Measurements from ENCODE around the gene UBE2E3.
A peak's percentile ranks its signal among the peaks of the same experiment; 100 is the strongest.
"Not testable (repeated sequence)": the region's sequence is repeated elsewhere in the genome, so short reads cannot be mapped to it uniquely, and the experiment has no call there.

The UBE2E3 gene

DNA sequence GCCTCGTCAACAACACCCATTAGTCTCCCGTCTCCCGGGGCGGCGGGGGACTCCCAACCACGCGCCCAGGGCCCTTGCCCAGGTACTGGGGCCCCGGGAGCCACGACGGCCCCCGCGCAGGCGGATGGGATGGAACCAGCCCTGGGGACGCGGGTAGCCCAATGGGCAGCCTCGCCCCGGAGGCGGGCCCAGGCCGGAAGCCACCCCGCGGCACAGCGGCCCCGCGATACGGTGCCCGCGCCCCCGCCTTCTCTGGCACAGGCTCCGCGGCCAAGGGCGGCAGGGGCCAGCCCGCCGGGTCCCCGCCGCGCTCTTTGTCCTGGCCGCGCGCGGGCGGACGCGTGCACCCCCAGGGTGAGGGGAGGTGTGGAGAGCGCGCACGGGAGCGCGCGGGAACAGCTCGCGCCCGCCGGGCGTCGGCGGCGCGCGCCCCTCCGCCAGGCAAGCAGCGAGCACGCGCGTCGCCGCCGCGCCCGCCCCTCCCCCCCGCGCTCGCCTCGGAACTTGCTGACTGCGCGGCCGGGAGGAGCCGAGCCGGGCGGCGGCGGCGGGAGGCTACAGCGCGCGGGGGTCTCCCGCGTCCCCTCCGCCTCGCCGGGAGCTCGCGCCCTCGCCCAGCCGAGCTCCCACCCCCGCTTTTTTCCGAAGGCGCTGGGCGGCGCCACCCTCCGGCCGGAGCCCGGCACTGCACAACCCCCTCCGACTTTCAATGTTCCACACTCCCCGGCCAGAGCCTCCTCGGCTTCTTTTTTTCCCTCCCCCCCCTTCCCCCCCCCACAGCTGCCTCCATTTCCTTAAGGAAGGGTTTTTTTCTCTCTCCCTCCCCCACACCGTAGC, at the start of gene UBE2E3:
Gene UBE2E3, plus strand, starts transcription at position 500 of the 837 bp plus-strand sequence. CDS start 1,438 bp downstream, outside the sequence.
- DNase-seq (ENCODE audit: low read depth): peak; percentile 48

DNA sequence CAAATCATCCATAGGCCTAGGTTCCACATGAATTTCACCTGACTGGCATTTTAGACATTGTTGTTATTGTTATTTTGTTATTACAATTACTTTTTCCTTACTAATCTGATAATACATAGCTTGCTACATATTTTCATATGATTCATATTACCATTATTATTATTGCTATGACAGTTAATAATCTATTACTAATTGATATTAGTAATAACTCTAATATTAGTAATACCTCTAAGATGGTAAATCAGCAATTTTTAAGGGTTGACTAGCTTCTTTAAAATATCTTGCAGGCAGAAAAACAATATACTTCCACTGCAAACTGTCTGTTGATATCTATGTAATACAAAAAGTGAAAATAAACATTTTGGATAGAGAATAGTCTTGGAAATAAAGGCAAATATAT, 48.6 kb upstream of the UBE2E3 start:
- DNase-seq (ENCODE audit: low read depth): no peak

DNA sequence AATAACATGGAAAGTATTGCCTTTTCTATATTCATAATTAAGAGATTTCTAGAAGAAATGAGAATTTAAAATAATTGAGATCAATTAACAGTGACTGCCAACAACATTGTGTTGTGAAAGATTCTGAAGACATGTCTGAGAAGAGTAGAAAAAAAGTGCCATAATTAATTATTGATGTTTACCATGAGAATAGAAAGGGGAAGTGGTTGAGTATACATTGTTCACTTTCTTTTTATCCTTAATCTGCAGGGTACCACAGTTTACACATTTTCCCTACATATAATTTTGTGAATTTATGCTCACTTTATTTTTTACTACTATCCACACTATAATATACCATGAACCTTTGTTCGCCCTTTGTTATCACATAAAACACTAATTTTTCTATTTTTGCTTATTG, 47.1 kb upstream of the UBE2E3 start:
- DNase-seq (ENCODE audit: low read depth): no peak

DNA sequence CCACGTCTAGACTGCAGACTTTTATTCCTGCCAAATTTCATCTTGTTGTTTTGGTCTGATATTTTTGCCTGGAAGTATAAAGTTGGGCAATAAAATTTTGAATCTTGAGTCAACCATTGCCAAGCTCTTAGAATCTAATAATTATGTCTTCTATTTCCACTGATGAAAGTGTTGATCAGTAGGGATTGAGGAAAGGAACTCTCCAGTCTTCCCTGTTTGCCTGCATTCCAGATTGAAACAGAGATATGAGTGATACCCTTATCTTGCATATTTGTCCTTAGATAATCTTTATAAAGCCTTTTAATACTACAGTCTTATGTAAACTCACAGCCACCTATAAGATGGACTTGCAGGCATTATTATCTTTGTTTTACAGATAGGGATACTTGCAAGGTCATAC, 45.5 kb upstream of the UBE2E3 start:
- DNase-seq (ENCODE audit: low read depth): no peak

DNA sequence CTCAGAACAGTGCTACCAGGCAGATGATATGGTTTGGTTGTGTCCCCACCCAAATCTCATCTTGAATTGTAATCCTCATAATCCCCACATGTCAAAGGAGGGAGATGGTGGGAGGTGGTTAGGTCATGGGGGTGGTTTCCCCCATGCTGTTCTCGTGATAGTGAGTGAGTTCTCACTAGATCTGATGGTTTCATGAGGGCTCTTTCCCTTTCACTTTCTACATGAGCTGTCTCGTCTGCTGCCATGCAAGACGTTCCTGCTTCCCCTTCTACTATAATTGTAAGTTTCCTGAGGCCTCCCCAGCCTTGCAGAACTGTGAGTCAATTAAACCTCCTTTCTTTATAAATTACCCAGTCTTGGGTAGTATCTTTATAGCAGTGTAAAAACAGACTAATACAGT, 42.9 kb upstream of the UBE2E3 start:
- not testable (repeated sequence) for DNase-seq (ENCODE audit: low read depth)

DNA sequence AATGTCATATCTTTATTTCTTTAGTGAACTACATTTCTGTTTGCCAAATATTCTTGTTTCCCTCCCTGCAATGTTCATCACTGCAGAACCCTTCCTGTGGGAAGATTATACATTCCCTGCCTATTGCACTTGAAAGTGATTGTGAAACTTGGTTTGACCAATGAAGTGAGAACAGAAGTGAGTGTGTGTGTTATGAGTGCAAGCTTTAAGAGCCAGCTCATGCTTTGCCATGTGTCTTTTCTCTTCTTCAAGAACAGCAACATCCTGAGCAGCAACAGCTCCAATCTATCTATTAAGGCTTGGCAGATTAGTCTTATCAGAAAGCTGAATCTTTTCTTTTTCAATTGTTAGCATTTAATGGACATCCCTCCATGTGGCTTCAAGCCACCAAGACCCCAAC, 42.0 kb upstream of the UBE2E3 start:
- no peak for DNase-seq (ENCODE audit: low read depth)

DNA sequence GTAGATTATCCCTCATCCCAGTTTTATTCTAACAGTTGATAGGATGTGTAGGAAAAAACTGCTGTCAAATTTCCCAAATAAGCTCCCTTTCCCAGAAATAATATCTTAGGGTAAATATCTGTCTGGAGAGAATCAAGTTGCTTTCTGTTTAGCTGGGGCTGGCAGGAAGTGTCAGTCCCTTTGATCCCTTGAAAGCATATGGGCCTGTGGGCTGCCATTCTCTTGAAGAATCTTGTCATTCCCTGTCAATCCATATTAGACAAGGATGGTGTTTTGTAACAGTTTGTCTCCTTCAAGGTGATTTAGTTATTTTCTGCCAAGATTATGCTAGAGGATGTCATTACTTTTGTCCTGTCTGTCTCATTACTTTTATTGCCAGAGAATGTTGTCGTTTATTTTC, 37.1 kb upstream of the UBE2E3 start:
- DNase-seq (ENCODE audit: low read depth): no peak

DNA sequence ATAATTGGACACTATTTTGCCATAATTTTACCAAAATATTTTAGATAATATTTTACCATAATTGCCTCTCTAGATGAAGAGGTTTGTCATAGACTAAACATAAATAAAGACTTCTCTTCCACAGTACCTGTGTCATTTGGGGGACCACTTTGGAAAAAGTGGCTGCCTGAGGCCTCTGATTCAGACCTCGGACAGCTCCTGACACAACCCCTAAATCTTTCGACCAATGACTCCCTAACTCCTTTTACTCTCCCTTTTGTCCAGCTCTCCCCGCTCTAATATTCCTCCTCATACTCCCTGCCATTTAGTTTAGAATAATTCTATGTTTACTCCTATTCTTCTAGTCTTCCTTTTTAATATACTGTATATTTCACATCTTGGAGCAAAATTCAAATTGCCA, 36.0 kb upstream of the UBE2E3 start:
- DNase-seq (ENCODE audit: low read depth): no peak

DNA sequence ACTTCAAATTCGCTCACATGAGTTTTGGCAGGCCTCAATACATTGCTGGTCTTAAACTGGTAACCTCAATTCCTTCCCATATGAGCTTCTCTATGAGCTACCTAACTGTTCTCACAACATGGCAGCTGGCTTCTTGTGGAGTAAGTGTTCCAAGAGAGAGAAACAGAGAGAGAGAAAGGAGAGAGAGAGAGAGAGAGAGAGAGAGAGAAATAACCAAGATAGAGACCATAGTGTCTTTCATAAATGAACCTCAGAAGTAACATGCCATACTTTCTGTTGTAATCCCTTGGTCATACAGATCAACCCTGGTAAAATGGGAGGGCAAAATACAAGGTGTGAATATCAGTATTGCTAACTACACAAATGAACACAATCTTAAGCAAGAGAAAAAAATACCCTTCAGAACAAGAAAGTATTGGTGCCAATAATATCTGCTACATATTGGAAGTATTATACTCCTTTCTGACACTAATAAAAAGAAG, 33.2 kb upstream of the UBE2E3 start:
- DNase-seq (ENCODE audit: low read depth): no peak

DNA sequence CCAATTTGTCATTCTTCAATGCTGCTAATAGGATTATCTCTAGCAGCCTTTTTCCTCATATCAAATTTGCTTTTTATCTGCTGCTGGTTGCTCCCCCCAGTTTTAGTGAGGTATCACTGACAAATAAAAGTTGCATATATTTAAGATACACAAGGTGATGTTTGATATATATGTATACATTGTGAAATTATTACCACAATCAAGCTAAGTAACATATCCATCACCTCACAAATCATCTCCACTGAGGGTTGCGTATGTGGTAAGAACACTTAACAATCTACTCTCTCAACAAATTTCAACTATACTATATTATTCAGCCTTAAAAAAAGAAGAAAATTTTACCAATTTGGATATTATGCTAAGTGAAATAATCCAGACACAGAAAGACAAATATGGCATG, 30.5 kb upstream of the UBE2E3 start:
- no peak for DNase-seq (ENCODE audit: low read depth)

DNA sequence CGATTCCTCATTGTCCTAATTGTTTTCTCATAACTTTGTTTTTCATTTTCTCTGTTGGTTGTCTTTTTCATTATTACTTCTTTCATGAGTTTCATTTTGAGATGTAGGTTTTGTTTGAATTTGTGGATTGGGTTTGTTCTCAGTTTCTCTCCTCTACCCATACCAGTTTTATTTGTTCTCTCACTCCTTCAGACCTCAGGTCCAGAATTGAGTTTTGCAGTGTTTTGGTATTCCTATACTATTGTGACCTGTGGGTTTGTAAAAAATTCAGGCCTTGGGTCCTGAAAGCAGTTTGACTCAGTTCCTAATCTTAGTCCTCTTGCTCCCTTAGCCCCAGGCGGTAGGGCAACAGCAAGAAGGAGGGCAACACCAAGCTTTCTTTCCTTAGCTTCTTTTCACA, 28.3 kb upstream of the UBE2E3 start:
- DNase-seq (ENCODE audit: low read depth): no peak

DNA sequence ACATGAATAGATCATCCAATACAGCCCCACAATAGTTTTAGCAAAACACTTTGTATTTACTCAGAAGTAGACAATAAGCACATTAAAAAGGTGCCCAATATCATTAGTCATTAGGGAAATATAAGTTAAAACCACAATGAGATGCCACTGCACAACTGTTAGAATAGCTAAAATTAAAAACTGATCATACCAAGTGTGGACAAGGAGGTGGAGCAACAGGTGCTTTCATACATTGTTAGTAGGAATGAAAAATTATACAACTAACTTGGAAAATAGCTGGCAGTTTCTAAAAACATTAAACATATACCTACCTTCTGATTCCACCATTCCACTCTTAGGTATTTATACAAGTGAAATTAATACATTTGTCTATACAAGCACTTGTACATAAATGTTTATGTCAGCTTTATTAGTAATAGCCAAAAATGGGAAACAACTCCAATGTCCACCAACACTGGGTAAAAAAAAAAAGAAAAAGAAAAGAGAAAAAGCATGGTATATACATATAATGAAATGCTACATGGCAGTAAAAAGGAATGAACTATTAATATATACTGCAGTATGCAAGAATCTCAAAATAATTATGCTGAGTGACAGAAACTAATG, 27.6 kb upstream of the UBE2E3 start:
- DNase-seq (ENCODE audit: low read depth): no peak

DNA sequence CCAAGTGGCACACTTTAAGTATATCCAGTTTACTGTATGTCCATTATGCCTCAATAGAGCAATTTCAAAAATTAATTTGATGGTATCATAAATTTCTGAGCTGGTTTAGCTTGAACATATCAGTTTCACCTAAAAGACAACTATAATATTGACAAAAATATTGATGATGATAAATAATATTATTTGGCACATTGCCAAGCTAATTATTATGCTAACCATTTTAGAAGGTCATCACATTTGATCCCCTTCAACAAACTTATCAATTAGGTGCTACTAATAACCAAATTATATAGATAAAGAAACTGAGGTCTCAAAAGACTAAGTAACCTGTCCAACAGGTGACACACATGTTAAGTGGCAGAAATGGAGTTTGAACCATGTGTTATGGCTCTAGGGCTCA, 26.9 kb upstream of the UBE2E3 start:
- DNase-seq (ENCODE audit: low read depth): no peak

DNA sequence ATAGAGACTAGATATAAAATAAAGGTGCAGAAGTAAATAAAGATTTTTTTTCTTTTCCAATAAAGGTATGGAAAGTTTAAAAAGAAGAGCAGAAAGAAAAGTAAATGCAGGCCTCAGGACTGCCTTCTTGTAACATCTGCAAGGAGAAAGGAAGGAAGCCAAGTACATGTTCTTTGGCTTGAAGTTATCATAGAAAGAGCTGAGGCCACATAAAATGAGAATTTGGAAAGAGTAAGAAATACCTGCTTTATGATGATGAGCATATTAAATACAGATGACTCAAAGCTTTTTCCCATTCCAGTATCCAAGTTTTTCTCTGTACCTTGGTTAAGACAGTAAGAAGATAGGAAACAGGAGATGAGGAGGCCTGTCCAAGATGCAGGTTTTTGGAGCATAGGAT, 25.3 kb upstream of the UBE2E3 start:
- DNase-seq (ENCODE audit: low read depth): no peak

DNA sequence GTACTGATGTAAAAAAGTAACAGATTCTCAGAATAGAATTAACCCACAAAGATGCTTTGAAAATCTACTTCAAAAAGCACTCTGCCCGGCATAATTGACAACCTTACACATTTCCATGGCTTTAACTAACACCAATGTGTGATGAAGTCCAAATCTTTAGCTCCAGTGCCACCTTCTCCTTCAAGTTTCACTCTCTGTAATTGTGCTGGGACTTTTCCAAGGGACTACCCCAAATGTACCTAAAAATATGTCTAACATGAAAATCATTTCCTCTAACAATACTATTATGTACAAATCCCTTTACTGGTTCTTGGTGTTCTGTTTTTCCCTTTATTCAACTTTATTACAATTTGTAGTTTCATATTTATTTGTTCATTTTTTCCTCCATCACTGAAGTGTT, 20.6 kb upstream of the UBE2E3 start:
- DNase-seq (ENCODE audit: low read depth): no peak

DNA sequence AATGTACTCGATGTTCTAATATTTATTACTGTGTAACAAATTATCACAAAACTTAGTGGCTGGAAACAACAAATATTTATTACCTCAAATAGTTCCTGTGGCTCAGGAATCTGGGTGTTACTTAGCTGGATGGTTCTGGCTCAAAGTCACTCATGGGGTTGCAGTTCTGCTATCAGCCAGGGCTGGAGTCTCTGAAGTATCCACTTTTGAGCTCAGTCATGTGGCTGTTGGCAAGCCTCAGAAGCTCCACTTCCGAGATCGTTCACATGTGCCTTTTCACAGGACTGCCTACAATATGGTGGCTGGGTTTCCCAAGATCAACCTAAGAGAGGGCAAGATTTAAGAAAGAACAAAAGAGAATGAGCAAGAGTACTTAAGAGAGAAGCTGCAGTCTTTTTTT, 19.4 kb upstream of the UBE2E3 start:
- DNase-seq (ENCODE audit: low read depth): no peak

DNA sequence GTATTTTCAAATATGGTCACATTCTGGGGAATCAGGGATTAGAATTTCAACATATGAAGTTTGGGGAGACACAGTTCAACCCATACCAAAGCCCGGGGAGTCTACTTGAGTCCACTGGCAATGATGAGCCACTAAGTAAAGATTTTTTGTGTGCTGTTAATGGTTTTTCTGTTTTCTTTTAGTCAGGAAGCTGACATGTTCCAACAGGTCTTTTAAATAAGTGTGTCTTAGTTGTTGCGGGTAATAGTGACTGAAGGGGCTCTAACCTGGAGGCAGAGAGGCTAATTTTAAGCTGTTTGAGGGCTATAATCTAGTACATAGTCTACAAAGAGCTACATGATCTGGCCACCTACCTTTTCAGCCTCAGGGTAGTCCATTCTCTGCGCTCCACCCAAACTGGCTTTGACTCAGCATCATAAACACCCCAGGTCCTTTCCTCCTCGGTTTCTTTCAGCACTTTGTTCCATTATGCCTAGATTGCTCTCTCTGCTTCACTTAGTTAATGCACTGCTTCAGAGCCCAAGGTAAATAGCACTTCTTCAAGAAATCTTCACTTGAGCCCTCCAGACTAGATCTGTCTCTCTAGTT, 17.6 kb upstream of the UBE2E3 start:
- no peak for DNase-seq (ENCODE audit: low read depth)

DNA sequence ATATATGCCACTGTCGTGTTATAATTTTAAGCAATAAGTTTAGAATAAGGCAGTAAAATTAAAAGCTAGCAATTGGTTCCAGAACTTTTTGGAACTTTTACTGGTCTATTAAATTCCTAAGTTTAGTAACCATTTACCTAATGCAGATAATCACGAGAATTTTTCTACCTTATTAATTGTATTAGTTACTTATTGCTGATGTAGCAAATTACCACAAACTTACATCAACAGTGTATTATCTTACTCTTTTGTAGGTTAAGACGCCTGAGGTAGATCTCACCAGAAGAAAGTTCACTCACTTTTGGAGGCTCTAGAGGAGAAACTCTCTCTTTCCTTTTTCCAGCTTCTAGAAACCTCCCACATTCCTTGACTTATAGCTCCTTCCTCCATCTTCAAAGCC, 14.0 kb upstream of the UBE2E3 start:
- no peak for DNase-seq (ENCODE audit: low read depth)

DNA sequence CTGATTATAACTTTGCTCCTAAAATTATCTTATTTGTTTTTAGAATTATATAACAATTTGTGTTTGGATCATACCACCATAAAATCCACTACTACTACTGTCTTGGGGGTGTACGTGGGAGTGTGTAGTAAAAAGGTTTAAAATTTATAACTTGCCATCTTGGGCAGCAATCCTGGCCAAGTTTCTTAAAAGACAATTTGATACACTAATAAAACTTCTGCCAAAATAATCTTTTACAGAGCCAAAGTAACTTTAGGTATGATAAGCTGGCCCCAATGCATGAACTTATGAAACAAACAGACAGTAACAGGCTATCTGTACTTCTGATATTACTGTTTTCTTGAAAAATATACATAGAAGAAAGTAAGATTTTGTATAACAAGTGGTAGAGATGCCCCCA, 11.3 kb upstream of the UBE2E3 start:
- no peak for DNase-seq (ENCODE audit: low read depth)

DNA sequence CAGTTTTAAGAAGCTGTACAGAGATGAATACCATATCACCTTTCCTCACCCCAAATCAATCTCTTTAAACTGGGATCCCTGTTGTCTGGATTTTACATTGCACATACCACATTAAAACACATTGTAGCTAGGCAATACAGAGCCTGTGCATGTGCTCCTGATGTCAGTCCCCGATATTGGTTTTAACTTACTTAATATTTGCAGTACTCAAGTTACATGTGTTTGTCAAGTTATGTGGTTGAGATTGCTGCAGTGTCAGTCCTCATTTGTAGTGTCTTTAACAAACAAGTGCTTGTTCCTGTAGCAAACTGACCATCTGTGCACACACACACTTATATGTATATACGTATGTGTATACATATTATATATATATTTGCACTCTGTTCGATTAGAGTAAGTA, 10.4 kb upstream of the UBE2E3 start:
- DNase-seq (ENCODE audit: low read depth): no peak

DNA sequence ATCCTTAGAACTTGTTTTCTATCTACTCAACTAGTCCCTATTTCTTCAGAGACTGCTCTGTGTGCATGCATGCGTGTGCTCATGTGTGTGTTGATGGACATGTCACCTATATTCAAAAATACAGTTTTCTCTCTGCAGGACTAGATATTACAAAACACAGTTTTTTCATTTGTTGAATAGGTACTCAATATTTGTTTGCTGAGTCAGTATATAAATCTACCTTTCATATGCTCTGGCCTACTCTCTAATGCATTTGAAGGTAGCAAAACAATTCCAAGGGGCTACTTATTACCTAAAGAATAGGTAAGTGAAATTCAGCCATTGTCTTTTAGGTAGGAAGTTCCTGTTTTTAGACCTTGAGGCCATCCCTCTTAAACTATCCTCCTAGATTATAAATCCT, 8.6 kb upstream of the UBE2E3 start:
- DNase-seq (ENCODE audit: low read depth): no peak

DNA sequence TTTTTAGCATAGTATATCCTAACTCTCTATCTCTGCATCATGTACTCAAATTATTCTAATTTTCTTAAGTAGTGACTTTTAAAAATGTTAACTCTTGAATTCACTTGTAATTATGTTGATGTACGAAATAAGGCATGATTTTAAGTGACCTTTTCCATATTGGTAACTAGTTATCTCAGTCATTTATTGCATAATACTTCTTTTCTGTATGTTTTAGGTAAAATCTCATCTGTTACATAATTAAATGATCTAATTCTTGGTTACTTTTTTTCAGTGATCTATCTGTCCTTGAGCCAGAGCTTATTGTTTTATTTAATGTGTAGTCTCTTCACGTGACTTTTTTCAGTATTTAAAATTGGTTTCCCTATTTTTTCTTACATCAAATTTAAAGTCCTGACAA, 4.8 kb upstream of the UBE2E3 start:
- no peak for DNase-seq (ENCODE audit: low read depth)

All from stimulated activated CD8-positive, alpha-beta memory T cell treated with anti-CD3 and anti-CD28 coated beads, Interleukin-12 subunit alpha, Interleukin-12 subunit beta, amount 100 ng/mL, for 1 hour (primary cell).